ENCODE results near the gene TERT.
"Not testable (repeated sequence)": the region's sequence is repeated elsewhere in the genome, so short reads cannot be mapped to it uniquely, and the experiment has no call there.

GRCh38 chr5:1283729-1284041 is 11.2 kb downstream of the TERT start:
- TF ChIP-seq, protein P1, sequence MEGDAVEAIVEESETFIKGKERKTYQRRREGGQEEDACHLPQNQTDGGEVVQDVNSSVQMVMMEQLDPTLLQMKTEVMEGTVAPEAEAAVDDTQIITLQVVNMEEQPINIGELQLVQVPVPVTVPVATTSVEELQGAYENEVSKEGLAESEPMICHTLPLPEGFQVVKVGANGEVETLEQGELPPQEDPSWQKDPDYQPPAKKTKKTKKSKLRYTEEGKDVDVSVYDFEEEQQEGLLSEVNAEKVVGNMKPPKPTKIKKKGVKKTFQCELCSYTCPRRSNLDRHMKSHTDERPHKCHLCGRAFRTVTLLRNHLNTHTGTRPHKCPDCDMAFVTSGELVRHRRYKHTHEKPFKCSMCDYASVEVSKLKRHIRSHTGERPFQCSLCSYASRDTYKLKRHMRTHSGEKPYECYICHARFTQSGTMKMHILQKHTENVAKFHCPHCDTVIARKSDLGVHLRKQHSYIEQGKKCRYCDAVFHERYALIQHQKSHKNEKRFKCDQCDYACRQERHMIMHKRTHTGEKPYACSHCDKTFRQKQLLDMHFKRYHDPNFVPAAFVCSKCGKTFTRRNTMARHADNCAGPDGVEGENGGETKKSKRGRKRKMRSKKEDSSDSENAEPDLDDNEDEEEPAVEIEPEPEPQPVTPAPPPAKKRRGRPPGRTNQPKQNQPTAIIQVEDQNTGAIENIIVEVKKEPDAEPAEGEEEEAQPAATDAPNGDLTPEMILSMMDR (IDR thresholded peaks at IDR 0.05) = not testable (repeated sequence)
- TF ChIP-seq POLR2A (IDR thresholded peaks at IDR 0.05) = not testable (repeated sequence)

All from body of pancreas (tissue), 4 donors.